Fibroblast of the conjunctiva (primary cell): Measurements from ENCODE around the gene RAB22A.

Experiments used
- DNase-seq: peaks from one replicate; pipeline ENCODE4 v3.0.0-alpha.2; 2010; ENCODE audit warnings: low read depth

Gene RAB22A

DNA sequence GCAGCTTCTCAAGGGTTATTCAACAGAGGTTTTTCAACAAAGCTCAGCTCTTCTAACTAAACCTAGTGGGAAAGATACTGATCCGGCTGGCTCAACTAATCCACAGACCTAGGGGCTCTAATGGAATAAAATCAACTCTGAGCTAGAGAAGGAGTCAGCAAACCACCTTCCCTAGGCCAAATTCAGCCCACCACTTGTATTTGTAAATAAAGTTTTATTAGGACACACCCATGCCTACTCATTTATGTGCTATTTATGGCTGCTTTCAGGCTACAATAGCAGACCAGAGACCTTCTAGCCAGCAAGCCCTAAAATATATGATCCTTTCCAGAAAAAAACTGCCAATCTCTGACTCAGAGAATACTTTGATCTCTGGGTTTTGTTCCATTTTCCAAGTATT lies 6.0 kb upstream of the RAB22A start:
- no peak for DNase-seq

DNA sequence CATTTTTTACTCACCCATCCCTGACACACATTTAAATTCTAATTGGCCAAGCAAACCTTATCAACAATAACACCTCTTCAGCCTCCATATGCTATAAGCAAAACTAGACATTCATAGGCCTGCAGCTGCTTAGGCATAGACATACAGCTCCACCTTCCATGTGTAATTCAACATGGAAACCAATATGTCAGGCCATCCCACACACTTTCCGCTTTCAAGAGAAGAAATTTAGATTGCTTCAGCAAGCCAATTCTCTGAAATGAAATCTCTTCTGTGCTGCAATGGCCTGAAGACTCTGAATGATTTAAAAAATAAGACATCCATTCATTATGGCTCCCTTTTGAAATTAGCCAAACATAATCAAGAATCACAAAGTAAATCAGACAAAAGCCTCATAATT lies 4.5 kb upstream of the RAB22A start:
- no peak for DNase-seq

DNA sequence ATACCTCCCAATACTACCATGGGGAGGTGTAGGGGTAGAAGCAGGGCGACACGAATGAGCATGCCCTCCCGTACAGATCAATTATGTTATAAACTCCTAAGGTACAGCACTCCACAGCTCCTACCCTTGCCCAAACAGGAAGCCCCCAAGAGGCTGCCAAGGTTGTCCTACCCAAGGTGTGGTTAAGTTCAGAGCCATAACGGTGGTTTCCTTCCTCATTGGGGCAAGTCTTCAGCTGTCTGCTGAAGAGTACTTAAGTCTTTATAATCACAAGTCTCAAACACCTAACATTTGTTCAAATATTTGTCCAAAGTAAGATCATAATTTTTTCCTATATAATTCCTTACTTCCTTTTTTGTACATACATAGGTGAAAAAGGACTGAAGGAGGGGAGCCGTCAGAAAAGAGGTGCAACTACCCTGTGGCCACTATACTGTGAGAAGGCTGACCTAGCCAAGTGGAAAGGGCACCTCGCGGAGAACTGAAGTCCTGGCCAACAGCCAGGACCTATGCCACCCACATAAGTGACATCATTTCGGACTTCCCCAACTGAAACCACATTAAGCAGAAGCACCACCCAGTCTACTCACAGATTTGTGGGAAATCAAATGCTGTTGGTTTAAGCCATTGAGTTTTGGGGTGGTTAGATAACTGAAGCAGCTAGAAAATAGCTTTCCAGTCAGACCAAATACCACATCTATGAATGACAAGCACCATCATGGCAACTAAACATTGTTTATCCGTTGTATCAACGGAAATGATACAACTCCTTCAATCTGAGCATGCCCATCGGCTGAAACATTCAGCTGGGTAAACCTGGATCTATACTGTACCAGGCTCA lies 2.9 kb upstream of the RAB22A start:
- DNase-seq, result no peak

DNA sequence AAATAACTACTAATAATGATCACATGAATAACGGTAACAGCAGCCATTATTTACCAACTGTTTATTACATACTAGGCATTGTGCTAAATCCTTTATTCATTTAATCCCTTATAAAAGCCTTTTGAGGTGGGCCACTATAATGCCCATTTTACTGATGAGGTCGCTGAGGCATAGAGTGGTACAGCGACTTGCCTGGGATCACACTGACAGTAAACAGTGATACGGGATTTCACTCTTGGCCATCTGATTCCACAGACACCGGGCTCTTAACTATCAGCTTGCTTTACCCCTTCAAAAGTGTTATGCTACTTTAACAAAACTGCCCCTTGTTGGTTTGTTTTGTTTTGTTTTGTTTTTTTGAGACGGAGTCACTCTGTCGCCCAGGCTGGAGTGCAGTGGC lies 2.2 kb upstream of the RAB22A start:
- no peak for DNase-seq

DNA sequence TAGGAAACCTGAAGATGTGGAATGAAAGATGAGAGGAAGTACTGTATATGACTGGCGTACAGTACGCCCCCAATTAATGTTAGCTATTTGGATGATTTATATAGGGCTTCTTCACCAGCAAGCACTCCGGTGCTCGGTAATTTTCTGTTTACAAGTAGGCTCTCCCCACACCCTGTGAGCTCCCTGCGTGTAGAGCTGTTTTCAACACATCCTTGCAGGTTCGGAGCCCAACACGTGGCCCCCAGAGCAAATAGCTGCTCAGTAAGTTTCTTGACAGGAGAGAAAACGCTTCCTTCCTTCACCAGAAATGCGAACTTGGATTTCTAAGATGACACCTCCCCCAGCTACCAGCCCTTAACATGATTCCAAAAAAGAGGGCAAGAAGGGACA lies 1.2 kb upstream of the RAB22A start:
- DNase-seq, result no peak

DNA sequence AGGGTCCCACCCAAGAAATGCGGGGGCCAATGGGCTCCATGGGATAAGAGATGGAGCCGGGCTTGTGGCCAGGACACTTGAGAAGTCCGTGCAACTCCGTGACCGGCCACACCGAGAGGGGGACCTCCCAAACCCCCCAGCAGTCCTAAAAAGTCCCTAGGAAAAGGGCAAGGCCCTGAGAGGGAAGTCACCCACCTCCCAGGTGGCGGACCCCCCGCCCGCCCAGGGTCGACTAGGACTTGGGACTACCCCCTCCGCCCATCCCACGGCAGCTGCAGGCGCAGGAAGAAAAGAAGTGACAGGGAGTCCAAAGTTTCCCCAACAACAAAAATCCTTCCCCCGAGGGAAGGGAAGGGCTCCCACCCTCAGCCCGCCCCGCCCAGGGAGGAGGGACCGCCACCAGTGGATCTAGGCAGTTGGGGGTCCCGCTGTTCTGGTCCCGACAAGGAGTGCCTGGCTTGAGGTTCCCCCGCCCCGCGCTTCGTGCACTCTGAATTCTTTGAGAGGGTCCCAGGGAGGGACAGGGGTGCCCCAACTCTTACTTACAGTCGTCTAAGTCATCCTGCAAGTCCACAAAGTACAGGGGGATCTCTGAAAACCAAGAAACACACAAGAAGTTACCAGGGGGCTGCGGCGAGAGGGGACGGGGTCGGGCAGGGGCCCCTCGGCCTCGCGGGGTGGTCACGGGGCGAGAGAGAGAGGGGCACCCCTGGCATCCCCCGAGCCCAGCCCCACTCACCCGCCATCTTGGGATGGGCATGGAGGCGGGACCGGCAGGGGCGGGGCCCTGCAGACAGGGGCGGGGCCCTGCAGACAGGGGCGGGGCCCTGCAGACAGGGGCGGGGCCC lies 611 bp upstream of the RAB22A start:
- peak; percentile 31 for DNase-seq

DNA sequence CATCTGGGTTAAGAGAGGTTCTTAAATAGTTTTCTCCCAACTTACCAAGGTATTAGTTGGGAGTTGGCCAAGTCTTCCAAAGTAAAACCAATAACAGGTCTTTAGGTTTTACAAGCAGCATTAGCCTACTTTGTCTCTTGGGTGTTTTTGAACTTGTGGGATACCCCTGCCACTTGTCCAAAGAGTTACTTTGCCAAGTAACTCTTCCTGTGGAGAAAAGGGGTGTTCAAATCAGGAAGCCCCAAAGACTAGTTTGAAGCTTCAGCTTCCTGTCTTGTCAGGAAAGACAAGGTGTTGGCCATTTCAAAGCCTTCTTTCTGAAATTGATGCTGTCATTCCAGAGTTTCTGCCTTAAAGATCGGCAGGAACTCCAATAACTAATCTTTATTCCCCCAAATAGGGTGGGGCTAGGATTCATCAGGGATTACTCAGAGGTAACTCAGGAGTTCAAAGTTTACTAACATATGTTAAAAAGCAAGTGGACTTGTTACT lies 822 bp downstream of the RAB22A start:
- DNase-seq, result no peak

DNA sequence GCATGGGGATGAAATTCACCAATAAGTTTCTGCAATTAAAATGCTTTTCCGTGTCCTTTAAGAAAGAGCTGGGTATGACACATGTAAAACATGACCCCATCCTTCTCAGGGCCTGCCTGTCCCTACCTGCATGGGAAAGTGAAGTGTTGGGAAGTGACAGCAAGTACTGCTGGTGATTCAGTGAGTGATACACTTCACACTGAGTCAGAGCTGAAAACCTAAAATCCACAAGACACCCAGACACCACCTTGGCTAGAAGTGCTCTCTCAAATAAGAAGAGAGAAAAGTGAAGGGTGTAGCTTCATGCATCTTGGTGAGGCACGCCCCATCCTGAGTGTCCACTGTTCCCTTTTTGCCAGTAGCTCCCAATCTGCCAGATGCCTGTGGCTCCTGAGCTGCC lies 3.3 kb downstream of the RAB22A start:
- DNase-seq, result no peak

DNA sequence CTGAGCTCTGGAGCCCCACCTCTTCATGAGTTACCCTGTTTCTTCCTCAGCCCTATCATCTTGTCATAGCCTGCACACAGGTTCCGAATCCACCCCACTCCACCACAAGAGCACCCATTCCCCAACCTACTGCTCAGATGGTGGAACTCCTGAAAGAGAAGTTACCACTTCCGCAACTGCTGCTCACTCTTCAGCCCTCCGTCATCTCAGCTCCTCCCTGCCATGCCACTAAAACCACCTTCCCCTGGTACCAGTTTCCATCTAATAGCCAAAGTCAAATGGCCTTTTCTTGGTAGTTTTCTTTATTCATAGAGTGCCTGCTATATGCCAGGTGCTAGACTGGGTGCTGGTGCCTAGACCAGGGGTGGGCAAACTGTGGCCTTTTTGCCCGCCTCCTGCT lies 3.9 kb downstream of the RAB22A start:
- DNase-seq, result no peak

DNA sequence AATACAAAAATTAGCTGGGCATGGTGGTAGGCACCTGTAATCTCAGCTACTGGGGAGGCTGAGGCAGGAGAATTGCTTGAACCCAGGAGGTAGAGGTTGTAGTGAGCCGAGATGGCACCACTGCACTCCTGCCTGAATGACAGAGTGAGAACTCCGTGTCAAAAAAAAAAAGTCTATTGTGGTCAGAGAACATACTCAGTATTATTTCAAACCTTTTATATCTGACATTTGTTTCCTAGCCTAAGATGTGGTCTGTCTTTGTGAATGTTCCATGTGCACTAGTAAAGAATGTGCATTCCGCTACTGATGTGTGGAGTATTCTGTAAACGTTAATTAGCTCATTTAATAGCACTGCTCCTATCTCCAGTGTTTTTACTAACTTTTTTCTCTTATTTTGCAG lies 11.7 kb downstream of the RAB22A start:
- no peak for DNase-seq

DNA sequence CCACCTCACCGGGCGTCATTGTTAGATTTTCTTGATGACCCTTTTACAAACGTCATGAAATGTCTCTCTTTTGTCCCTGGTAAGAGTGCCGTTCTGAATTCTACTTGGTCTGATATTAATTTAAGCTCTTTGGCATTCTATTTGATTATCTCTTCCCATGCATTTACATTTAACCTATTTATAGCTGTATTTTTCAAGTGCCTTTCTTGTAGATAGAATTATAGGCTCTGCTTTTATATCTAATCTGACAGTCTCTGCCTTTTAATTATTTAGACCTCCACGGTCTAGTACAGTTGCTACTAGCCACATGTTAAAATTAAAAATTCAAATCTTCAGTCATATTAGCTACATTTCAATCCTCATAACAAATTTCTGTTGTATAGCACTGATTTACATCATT lies 12.6 kb downstream of the RAB22A start:
- no peak for DNase-seq

DNA sequence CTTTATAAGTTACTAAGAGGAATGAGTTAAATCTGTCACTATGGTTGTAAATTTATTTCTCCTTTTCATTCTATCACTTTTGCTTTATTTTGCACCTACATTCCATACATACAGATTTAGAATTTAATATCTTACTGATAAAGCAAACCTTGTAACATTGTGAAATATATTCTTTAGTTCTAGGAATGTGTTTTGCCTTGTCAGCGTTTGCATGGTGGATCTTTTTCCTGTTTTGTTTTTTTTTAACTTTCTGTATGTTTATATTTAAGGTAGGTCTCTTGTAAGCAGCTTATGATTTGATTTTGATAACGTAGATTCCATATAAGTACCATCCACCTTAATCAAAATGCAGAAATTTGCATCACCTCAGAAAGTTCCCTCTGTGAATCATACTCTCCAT lies 16.4 kb downstream of the RAB22A start:
- no peak for DNase-seq

DNA sequence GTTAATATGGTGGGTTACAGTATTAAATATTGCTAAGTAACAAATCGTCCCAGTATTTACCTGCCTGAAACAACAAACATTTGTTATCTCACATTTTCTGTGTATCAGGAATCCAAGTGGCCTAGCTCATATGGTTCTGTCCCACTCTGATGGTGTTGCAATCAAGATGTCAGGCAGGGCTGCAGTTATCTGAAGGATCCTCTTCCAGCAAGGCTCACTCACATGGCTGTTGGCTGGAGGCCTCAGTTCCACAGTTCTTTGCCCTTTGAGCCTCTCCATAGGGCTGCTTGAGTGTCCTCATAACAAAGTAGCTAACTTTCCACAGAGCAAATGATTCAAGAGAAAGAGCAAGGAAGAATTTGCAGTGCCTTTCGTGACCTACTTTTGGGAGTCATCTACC lies 17.7 kb downstream of the RAB22A start:
- no peak for DNase-seq

DNA sequence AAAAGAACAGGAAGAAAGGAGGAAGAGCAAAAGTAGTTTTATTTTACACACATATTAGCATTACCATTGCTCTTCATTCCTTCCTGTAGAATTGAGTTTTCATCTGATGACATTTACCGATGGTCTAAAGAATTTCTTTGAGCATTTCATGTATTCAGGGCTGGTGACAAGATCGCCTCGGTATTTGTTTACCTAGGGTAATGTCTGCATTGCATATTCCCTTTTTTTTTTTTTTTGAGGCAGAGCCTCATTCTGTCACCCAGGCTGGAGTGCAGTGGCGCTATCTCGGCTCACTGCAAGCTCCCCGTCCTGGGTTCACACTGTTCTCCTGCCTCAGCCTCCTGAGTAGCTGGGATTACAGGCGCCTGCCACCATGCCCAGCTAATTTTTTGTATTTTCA lies 19.3 kb downstream of the RAB22A start:
- no peak for DNase-seq

DNA sequence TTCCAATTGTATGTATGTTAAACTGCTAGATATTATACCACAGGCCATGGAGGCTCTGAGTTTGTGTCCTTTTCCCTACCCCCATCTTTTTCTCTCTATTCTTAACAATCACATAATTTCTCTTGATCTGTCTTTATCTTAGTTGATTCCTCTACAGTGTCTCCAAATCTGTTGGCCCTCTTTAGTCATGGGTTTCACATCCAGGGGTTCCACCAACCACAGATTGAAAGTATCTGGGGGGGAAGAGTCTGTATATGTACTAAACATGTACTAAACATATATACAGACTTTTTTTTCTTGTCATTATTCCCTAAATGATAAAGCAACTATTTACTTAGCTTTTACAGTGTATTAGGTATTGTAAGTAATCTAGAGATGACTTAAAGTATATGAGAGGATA lies 20.2 kb downstream of the RAB22A start:
- DNase-seq, result no peak

DNA sequence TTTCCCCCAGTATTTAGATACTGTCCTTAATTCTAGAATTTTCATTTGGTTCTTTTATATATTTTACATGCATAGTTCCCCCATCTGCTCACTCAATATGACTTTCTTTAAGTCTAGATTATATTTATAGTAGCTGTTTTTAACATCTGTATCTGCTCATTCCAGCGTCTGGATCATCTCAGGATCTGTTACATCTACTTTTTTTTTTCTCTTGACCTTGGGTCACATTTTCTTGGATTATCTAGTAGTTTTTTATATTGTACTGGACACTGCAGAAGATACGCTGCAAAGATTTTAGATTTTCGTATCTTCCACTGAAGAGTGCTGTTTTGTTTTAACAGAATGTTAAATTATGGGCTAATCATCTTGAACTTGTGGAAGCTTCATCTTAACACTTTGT lies 20.7 kb downstream of the RAB22A start:
- DNase-seq, result no peak

DNA sequence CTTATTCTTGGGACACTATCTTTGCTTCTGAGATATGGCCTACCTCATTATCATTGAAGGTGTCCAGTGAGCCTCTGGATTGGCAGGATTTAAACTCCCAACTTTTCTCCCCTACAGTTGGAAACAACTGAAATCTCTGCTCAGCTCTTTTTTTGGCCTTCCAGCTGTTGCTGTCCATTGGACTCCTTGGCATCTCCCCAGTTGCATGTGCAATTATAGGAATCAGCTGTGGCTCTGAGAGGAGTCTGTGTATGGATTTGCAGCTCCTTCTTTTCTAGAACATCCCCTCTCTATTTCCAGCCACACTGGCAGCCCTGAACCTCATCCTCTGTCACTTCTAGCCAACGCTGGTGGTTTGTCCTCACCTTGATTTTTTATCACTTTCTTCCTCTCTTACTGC lies 21.2 kb downstream of the RAB22A start:
- DNase-seq, result no peak

DNA sequence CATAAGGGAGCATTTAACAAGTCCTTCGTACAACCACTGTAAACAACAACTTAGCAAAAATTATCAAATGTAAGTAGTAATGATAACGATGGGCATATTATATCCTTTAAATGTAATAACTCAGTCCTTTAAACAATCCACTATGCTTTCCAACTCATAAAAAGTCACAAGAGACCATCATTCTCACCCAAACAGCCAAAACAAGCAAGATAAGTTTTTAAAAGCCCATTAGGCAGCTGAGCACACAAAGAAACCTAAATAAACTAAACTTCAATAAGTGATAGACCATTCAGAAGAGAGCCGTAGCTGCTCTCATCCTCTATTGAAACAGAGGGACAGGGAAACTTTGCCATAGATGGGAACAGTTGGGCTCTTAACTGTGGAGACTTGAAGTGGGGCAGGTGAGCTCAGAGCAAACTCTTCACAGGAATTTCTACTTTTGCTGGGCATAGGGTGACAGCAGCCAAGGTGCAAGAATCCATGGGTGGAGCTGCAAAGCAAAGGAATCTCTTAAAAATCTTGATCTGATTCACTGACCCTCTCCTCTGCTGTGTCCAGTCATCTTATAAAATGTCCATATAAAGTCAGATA lies 22.5 kb downstream of the RAB22A start:
- no peak for DNase-seq

DNA sequence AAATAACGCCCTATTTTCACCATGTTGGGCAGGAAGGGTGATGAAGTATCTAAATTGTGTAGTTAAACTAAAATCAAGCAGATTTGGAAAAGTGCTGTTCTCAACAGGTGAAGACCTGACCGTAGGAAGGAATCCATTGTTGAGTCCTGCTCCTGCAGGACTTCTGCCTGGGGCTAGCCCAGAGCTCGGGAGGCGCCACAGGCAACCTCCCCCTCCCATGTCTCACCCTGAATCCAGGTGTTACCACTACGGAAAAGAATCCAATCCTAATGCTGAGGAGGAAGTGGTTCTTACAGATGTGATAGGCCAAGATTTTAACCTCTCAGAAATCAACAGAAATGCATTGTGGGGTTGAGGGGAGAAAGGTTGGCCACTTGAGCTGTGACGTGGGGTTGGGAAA lies 30.2 kb downstream of the RAB22A start:
- no peak for DNase-seq

DNA sequence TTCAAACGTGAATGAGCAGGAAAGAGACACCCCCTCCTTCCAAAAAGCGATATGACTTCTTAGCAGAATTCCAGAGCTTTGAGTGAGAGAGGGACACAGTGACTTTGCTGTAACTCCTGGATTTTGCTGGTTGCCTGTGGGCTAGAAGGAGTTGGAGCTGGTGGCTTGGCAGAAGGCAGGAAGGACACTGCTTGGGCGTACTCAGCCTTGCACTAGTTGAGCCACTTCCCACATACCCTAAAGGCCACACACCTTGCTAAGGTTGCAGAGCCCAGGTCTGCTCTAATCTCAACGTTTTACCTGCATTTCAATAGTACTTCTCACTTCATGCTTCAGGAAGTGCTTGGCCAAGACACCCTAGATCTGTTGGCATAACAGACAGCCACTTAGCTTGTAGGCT lies 30.6 kb downstream of the RAB22A start:
- no peak for DNase-seq

DNA sequence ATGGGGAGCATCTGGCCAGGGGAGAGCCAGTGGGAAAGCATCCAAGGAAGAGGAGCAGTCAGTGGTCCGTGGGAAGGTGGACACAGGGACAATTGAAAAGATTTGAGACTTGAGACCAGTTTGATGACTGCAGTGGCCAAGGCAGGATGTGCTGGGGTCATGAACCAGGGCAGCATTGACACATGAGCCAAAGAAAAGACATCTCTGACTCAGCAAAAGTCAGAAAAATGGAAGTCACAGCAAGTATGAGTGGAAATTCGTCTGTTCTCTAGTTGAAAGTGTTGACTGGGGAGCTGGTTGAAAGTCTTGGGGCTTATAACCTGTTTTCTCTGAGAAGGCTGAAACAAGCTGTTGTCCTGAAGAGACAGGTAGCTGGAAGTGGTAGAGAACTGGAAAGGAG lies 31.3 kb downstream of the RAB22A start:
- DNase-seq, result no peak

DNA sequence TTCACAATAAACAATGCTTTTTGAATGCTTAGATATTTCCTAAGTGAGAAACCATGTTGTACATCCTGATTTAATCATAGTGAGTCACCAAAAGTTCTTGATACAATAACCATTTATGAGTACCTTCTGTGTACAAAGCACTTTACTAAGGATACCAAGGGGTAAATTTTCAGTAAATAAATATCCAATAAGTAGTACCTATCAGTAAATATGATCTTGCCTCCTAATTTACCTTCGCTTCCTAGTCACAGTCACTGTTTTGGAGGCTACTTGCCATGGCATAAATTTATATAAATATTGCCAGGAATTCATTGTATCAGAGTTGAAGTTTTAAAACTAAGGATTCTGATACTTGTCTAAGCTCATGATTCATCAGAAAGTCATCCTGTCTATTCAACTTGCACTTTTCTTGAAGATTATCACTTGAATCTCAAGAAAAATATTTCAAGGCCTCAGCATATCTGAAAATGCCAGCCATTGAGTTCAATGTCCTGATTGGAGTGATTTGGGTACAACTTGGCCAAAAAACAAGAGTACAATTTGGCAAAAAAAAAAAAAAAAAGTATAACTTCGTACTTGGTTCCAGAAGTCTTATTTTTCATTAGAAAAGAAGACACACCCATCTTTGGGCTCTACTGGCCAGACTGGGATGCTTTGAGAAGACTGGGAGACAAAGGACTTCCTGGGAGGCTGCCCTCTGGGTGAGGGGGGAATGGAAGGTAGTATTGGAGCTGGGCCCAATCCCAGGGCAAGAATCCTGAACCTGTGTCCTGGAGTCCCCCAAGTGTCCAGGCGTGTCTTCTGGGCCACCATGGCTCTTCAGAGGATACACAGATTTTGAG lies 32.8 kb downstream of the RAB22A start:
- DNase-seq, result peak; percentile 34
